ENCODE results near the gene MET.

MET gene

GRCh38 chr7:116727432-116728009, 55.5 kb downstream of the MET start:
- Histone ChIP-seq H3K9ac (ENCODE audit: low read length in 2 of 2) (no peak overlapping the region), H3K27ac (ENCODE audit: low read length) (no peak overlapping the region), H3K27me3 (ENCODE audit: control insufficient read depth in 1 of 2, insufficient read depth in 2 of 2, low read length in 2 of 2) (no peaks in the 10 kb centered on the region), H3K9me3 (ENCODE audit: control insufficient read depth in 2 of 2, low read length in 2 of 2) (no peaks in the 10 kb centered on the region), H3K36me3 (ENCODE audit: control insufficient read depth in 2 of 2, insufficient read depth in 2 of 2, low read length in 2 of 2) (no peaks in the 10 kb centered on the region), H3K4me3 (ENCODE audit: low read length in 2 of 2) (no peak overlapping the region), H3K4me1 (ENCODE audit: control insufficient read depth, insufficient read depth, low read length) (no peaks in the 10 kb centered on the region)

GRCh38 chr7:116728413-116728812, 56.4 kb downstream of the MET start:
- Histone ChIP-seq H3K9ac (ENCODE audit: low read length in 2 of 2) (no peak overlapping the region), H3K4me3 (ENCODE audit: low read length in 2 of 2) (no peak overlapping the region), H3K27ac (ENCODE audit: low read length) (no peak overlapping the region), H3K9me3 (ENCODE audit: control insufficient read depth in 2 of 2, low read length in 2 of 2) (no peaks in the 10 kb centered on the region), H3K36me3 (ENCODE audit: control insufficient read depth in 2 of 2, insufficient read depth in 2 of 2, low read length in 2 of 2) (no peaks in the 10 kb centered on the region), H3K27me3 (ENCODE audit: control insufficient read depth in 1 of 2, insufficient read depth in 2 of 2, low read length in 2 of 2) (no peaks in the 10 kb centered on the region), H3K4me1 (ENCODE audit: control insufficient read depth, insufficient read depth, low read length) (no peaks in the 10 kb centered on the region)

GRCh38 chr7:116730097-116731022, 58.4 kb downstream of the MET start:
- H3K27me3 ChIP-seq (ENCODE audit: control insufficient read depth in 1 of 2, insufficient read depth in 2 of 2, low read length in 2 of 2) = no peaks in the 10 kb centered on the region
- H3K36me3 ChIP-seq (ENCODE audit: control insufficient read depth in 2 of 2, insufficient read depth in 2 of 2, low read length in 2 of 2) = no peaks in the 10 kb centered on the region
- no peaks in the 10 kb centered on the region for H3K9me3 ChIP-seq (ENCODE audit: control insufficient read depth in 2 of 2, low read length in 2 of 2)
- H3K4me1 ChIP-seq (ENCODE audit: control insufficient read depth, insufficient read depth, low read length) = no peaks in the 10 kb centered on the region
- no peak overlapping the region for H3K27ac ChIP-seq (ENCODE audit: low read length)
- no peak overlapping the region for H3K4me3 ChIP-seq (ENCODE audit: low read length in 2 of 2)
- H3K9ac ChIP-seq (ENCODE audit: low read length in 2 of 2) = no peak overlapping the region

GRCh38 chr7:116731023-116731395, 59.0 kb downstream of the MET start:
- no peaks in the 10 kb centered on the region for H3K4me1 ChIP-seq (ENCODE audit: control insufficient read depth, insufficient read depth, low read length)
- no peak overlapping the region for H3K27ac ChIP-seq (ENCODE audit: low read length)
- no peaks in the 10 kb centered on the region for H3K9me3 ChIP-seq (ENCODE audit: control insufficient read depth in 2 of 2, low read length in 2 of 2)
- no peak overlapping the region for H3K9ac ChIP-seq (ENCODE audit: low read length in 2 of 2)
- H3K4me3 ChIP-seq (ENCODE audit: low read length in 2 of 2) = no peak overlapping the region
- no peaks in the 10 kb centered on the region for H3K27me3 ChIP-seq (ENCODE audit: control insufficient read depth in 1 of 2, insufficient read depth in 2 of 2, low read length in 2 of 2)
- no peaks in the 10 kb centered on the region for H3K36me3 ChIP-seq (ENCODE audit: control insufficient read depth in 2 of 2, insufficient read depth in 2 of 2, low read length in 2 of 2)

GRCh38 chr7:116731445-116732335, 59.7 kb downstream of the MET start:
- H3K4me1 ChIP-seq (ENCODE audit: control insufficient read depth, insufficient read depth, low read length) = no peaks in the 10 kb centered on the region
- no peak overlapping the region for H3K27ac ChIP-seq (ENCODE audit: low read length)
- no peak overlapping the region for H3K4me3 ChIP-seq (ENCODE audit: low read length in 2 of 2)
- H3K9ac ChIP-seq (ENCODE audit: low read length in 2 of 2) = no peak overlapping the region
- H3K9me3 ChIP-seq (ENCODE audit: control insufficient read depth in 2 of 2, low read length in 2 of 2) = no peaks in the 10 kb centered on the region
- H3K27me3 ChIP-seq (ENCODE audit: control insufficient read depth in 1 of 2, insufficient read depth in 2 of 2, low read length in 2 of 2) = no peaks in the 10 kb centered on the region
- no peaks in the 10 kb centered on the region for H3K36me3 ChIP-seq (ENCODE audit: control insufficient read depth in 2 of 2, insufficient read depth in 2 of 2, low read length in 2 of 2)

GRCh38 chr7:116732788-116733694, 61.0 kb downstream of the MET start:
- Histone ChIP-seq H3K27ac (ENCODE audit: low read length) (no peak overlapping the region), H3K4me1 (ENCODE audit: control insufficient read depth, insufficient read depth, low read length) (no peaks in the 10 kb centered on the region), H3K4me3 (ENCODE audit: low read length in 2 of 2) (no peak overlapping the region), H3K9ac (ENCODE audit: low read length in 2 of 2) (no peak overlapping the region), H3K27me3 (ENCODE audit: control insufficient read depth in 1 of 2, insufficient read depth in 2 of 2, low read length in 2 of 2) (no peaks in the 10 kb centered on the region), H3K36me3 (ENCODE audit: control insufficient read depth in 2 of 2, insufficient read depth in 2 of 2, low read length in 2 of 2) (no peaks in the 10 kb centered on the region), H3K9me3 (ENCODE audit: control insufficient read depth in 2 of 2, low read length in 2 of 2) (no peaks in the 10 kb centered on the region)

GRCh38 chr7:116733924-116734580, 62.1 kb downstream of the MET start:
- H3K9ac ChIP-seq (ENCODE audit: low read length in 2 of 2) = no peak overlapping the region
- no peaks in the 10 kb centered on the region for H3K36me3 ChIP-seq (ENCODE audit: control insufficient read depth in 2 of 2, insufficient read depth in 2 of 2, low read length in 2 of 2)
- H3K27me3 ChIP-seq (ENCODE audit: control insufficient read depth in 1 of 2, insufficient read depth in 2 of 2, low read length in 2 of 2) = no peaks in the 10 kb centered on the region
- H3K4me3 ChIP-seq (ENCODE audit: low read length in 2 of 2) = no peak overlapping the region
- H3K27ac ChIP-seq (ENCODE audit: low read length) = no peak overlapping the region
- H3K4me1 ChIP-seq (ENCODE audit: control insufficient read depth, insufficient read depth, low read length) = no peaks in the 10 kb centered on the region
- H3K9me3 ChIP-seq (ENCODE audit: control insufficient read depth in 2 of 2, low read length in 2 of 2) = no peaks in the 10 kb centered on the region

- Histone ChIP-seq H3K9ac (ENCODE audit: low read length in 2 of 2) (no peak overlapping the region), H3K27ac (ENCODE audit: low read length) (no peak overlapping the region), H3K4me1 (ENCODE audit: control insufficient read depth, insufficient read depth, low read length) (no peaks in the 10 kb centered on the region), H3K4me3 (ENCODE audit: low read length in 2 of 2) (no peak overlapping the region), H3K36me3 (ENCODE audit: control insufficient read depth in 2 of 2, insufficient read depth in 2 of 2, low read length in 2 of 2) (no peaks in the 10 kb centered on the region), H3K27me3 (ENCODE audit: control insufficient read depth in 1 of 2, insufficient read depth in 2 of 2, low read length in 2 of 2) (no peaks in the 10 kb centered on the region), H3K9me3 (ENCODE audit: control insufficient read depth in 2 of 2, low read length in 2 of 2) (no peaks in the 10 kb centered on the region)
Measured at GRCh38 chr7:116734710-116735109, 62.7 kb downstream of the MET start.

- Histone ChIP-seq H3K27ac (ENCODE audit: low read length) (no peak overlapping the region), H3K4me1 (ENCODE audit: control insufficient read depth, insufficient read depth, low read length) (no peaks in the 10 kb centered on the region), H3K9ac (ENCODE audit: low read length in 2 of 2) (no peak overlapping the region), H3K4me3 (ENCODE audit: low read length in 2 of 2) (no peak overlapping the region), H3K27me3 (ENCODE audit: control insufficient read depth in 1 of 2, insufficient read depth in 2 of 2, low read length in 2 of 2) (no peaks in the 10 kb centered on the region), H3K36me3 (ENCODE audit: control insufficient read depth in 2 of 2, insufficient read depth in 2 of 2, low read length in 2 of 2) (no peaks in the 10 kb centered on the region), H3K9me3 (ENCODE audit: control insufficient read depth in 2 of 2, low read length in 2 of 2) (no peaks in the 10 kb centered on the region)
Measured at GRCh38 chr7:116736927-116737715, 65.1 kb downstream of the MET start.

Data from stomach smooth muscle (tissue), 2 donors.